Stimulated activated CD4-positive, alpha-beta T cell treated with anti-CD3 and anti-CD28 coated beads, Interleukin-4, amount 100 ng/mL, for 4 hours (primary cell): ENCODE measurements around the gene C7orf25.
"Not testable (repeated sequence)": the region's sequence is repeated elsewhere in the genome, so short reads cannot be mapped to it uniquely, and the experiment has no call there.

Experiments used
- DNase-seq, 2 experiments: peaks; one replicate each; pipeline ENCODE4 v3.0.0-alpha.2; 2020

Gene C7orf25

DNA sequence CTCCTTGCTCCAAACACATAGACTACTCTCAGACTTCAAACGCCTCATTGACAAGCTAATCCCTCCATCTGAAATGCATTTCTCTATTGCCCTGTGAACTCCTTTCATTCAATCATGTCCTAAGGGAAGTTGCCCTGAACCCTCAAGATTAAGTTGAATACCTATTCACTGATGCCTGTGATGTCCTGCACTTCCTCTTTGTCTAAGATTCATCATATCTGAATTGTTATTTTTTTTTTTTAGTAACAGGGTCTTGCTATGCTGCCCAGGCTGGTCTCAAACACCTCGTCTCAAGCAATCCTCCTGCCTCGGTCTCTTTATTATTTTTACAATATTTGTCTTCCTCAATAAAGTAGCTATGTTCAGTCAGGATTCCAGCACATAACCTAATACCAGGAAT lies 16.9 kb upstream of the C7orf25 start:
- DNase-seq: no peak

DNA sequence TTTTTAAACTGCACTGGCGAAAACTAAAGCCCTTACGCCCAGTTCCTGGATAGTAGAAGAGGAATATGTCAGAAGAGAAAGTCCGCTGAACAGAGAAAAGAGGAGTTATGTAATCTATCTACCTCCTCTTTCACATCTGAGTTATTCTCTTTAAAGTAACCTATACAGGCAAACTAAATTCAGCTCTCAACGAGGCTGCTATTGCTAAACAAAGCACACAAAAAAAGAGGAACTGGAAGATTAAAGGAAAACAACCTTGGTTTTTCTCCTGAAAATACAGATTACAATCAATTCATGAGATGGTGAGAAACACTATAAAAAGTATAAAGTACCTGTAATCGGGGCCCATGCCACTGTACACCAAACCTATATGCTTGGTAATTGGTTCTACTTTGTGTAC lies 14.3 kb upstream of the C7orf25 start:
- no peak for DNase-seq

DNA sequence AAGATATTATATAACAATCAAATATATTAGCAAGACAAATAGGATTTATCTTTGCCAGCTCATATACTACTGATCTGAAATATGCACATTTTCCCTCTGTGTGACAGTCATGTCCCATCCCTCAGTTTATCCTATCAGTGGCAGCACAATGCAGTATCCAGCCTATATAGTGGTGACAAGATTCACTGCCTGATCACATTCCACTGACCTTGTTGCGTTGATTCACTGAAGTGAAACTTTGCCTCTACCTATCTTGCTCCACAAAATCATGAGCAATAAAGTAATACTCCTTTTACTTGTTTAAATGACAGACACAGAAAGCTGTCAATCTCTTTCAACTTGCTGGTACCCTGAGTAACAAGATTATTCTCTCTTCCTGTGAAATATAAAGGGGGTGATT lies 13.8 kb upstream of the C7orf25 start:
- DNase-seq: no peak

DNA sequence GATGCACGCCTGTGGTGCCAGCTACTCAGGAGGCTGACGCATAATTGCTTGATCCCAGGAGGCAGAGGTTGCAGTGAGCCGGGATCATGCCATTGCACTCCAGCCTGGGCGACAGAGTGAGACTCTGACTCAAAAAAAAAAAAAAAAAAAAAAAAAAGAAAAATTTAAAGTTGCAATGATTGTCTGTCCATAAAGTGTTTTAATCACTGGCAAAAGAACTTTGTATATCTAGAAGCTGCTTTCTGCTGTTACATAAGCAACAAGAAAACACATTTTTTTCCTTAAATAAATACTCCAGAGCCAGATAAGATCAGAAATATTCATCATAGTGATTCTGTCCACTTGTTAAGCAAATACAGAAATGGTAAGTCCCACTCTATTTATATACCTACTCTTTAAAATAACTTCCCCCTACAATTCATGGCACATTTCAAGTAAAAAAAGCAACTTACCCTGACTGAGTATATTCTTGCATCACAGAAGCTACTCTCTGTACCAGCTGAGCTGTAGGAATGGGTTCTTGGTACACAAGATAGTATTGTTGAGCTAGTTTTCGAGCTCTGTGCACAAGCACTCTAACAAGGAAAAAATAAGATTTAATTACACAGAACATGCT lies 12.5 kb upstream of the C7orf25 start:
- no peak for DNase-seq

DNA sequence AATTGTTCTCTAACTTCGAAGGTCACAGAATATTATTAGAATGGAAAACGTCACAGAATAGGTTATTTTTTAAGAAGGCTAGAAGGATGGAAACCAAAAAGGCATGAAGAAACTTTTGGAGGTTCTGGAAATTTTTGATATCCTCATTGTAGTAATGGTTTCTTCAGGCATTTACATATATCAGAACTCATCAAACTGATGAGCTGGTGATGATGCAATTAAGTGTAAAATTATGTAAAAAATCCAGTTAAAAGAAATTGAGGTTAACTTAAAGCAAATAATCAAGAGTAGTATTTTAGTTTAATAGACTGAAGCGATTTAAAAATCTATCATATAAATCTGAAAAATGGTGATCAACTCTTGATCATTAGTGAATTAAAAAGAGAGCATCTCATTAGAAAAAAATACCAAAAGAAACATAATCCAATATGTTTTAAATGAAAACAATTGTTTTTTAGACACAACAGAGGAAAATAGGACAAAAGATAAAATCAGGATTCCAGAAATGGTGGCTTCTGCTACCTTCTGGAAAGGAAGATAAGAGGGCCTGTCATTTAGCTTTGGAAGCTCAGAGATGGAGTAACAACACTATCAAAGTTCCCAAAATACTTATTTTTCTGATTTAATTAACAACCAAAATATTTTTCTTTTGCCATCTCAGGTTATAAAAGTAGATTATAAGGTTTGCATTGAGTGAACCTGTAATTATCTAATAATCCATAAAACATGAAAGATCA lies 10.3 kb upstream of the C7orf25 start:
- DNase-seq: no peak

DNA sequence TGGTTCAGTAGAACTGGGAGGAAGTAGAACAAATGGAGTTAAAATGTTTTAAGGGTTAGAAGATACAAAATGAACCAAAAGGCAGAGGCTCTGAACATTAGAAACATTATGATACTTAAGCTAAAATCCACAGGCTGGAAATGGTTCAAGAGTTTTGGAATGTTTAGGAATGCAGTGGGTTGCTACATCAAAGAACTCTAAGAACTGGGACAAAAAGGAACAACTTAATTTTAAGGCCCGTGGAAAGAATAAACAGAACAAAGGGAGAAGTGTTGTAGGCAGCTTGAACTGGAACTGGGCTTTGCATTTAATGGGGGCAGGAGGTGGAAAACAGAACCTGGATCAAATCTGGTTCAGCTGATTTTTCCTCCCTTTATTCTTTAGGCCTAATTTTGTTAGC lies 3.5 kb upstream of the C7orf25 start:
- no peak for DNase-seq

DNA sequence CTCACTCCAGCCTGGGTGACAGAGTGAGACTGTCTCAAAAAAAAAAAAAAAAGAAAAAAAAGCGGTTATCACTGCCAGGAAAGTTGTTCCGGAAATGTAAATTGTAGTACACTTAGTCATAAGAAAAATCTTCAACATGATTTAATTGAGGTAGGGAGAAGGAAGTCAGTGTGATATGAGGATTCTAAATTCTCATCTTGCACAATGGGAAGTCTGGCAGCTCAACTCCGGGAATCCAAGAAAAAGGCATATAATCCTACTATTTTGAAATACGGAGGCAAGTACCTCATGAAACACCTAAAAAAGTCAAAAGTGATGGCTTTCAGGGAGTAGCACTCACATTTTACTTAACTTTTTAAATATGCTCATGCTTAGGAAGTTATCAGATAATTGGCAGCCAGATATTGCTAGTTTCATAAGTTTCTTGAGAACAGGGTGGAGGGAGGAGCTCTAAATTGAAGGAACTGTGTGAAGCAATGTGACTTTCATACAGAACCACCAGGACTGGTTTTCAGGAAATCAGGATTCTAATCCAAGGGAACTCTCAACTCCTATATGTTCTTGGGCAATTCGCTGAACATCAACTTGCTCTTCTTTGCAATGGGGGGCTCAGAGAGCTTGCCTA lies 2.7 kb upstream of the C7orf25 start:
- no peak for DNase-seq

DNA sequence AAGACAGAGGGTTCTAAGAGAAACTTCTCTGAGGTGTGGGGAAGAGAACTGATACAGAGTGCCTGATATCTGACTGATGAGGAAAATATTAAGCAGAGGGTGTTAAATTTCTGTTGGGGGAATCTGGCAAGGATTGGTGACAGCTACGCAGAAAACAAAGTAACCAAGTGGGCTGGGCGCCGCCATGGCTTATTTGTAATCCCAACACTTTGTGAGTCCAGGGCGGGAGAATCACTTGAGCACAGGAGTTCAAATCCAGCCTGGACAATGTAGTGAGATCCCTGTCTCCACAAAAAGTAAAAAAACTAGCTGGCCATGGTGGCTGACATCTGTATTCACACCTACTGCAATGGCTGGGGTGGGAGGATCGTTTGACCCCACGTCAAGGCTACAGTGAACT lies 2.1 kb upstream of the C7orf25 start:
- DNase-seq: no peak

DNA sequence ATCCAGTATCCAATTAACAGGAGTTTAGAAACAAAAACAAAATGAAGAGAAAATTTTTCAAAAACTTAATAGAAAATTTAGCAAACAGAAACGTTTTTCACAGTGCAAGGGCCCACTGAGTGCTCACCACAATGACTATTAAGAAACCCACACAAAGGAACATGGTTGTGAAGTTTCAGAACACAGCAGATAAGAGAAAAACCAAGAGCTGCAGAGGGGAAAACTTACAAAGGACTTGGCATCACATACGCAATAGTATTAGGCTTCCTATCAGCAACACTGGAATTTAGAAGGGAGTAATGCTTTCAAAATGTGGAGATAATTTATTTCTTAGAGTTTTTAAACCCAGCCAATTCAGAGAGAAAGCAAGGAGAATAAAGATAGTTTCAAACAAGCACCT lies 1.7 kb upstream of the C7orf25 start:
- DNase-seq: no peak

DNA sequence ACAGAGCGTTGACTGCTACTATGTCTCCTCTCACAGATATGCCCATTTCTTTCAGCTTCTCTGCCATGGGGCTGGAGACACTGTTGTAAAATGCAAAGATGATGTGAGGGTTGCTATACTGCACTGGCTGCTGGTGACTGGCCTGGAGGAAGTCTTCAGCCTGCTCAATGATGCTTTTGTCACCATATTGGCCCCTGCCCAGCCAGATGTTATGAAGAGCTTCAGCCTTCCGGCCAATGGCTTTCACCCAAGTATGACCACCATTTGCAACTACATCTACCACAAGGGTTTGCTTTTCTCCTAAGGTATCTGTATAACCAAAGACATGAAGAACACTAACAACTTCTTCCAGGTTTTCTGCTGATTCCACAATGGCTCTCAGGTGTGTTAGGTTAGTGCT lies 1.6 kb downstream of the C7orf25 start:
- DNase-seq: no peak

DNA sequence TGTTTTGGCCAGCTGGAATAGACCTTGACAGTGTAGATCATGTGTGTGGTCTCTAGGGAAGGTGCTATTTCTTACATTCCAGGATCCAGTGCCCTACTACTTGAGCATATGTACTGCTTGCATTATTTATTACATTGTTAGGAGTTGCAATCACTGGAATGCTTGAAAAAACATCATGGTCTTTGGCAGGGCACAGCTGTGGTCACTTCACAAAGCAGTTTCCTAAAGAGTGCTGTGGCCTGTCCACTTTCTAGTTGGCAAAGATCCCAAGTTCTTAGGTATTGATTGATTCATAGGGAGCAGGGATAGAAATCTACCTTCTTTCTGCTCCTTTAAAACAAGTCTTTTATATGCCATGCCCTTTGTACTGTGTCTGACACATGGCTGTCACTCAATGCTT lies 4.6 kb downstream of the C7orf25 start:
- DNase-seq: no peak

DNA sequence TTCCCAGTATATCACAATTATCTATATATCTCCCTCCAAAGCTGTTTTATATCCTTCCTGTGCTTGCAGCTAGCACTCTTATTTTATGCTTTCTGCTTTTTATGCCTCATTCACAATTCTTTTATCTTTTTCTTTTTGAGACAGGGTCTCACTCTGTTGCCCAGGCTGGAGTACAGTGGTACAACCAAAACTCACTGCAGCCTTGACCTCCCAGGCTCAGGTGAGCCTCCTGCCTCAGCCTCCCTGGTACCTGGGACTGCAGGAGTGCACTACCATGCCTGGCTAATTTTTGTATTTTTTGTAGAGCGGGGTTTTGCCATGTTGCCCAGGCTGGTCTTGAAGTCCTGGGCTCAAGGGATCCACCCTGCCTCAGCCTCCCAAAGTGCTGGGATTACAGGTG lies 5.7 kb downstream of the C7orf25 start:
- no peak for DNase-seq

DNA sequence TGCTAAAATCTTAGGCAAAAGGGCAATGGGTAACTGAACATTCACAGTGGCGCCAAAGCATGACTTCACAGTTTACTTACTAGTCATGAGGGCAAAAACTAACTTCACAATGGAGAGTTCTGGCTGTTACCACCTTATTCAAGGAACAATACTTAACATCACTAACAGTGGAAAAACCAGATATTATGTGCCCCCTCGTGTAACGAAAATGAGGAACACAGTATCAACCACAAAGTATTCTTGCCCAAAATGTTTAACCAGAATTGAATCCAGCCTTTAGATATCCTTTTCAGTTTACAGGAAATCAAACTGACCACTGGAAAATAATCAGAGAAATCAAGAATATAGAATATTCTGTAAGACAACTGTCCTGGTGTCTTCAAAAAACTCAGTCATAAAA lies 9.5 kb downstream of the C7orf25 start:
- DNase-seq: no peak

DNA sequence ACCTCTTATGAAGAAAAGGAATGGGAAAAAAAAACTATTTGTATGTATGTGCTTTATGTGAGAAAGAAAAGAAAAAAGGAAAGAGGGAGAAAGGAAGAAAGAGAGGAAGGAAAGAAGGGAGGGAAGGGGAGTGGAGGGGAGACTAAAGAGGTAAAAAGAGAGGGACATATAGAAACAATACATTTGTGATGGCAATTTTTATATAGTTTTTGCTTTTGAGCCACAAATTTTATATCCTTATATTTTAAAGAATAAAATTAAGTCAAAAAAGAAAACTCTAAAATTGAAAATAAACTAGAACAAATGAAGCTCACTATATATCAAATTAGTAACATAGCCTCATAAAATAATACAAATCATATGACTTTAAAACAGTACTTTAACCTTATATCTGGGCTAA lies 11.0 kb downstream of the C7orf25 start:
- no peak for DNase-seq

DNA sequence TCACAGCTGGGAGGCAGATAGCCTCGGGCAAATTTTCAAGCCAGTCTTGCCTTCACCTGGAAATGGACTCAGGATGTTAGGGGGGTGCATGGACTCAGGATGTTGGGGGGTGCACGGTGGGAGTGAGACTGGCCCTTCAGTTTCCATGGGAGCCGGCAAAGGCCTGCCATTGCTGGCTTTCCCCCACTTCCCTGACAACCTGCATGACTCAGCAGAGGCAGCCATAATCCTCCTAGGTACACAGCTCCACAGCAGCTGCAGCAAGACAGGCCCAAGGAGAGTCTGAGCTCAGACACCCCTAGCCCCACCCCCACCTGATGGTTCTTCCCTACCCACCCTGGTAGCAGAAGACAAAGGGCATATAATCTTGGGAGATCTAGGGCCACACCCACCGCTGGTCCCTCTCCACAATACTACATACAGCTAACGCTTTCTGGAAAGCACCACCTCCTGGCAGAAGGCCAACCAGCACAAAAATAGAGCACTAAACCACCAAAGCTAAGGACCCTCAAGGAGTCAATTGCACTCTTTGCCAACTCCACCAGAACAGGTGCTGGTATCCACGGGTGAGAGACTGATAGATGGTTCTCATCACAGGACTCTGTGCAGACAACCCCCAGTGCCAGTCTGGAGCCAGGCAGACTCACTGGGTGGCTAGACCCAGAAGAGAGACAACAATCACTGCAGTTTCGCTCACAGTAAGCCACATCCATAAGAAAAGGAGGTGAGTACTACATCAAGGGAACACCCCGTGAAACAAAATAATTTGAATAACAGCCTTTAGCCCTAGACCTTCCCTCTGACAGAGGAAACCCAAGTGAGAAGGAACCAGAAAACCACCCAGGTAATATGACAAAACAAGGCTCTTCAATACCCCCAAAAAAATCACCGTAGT lies 18.3 kb downstream of the C7orf25 start:
- DNase-seq: no peak

DNA sequence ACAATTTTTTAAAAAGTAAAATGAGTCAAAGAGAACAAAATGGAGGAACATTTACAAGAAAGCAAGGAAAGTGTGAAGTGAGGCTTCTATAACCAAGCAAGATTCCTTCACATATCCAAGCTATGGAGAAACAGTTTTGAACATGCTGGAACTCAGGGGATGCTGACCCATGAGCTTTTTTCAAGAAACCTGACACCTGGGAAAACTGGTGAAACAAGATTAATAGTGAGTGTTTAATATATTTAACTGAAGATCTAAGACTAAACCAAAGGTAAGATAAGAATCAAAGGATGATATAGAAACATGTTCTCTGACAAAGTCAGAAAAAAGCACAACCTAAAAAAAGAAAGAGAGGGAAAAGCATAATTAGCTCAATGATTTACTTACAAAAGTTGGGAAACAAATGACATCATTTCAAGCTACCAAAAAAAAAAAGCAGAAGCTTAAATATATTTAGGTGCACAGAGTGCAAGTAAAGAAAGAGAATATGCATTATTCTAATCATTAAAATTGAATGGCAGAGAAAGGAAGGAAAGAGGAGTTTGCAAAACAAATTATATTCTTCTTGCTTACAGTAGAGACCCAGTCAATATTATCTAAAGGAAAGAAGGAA lies 24.9 kb downstream of the C7orf25 start:
- no peak for DNase-seq

DNA sequence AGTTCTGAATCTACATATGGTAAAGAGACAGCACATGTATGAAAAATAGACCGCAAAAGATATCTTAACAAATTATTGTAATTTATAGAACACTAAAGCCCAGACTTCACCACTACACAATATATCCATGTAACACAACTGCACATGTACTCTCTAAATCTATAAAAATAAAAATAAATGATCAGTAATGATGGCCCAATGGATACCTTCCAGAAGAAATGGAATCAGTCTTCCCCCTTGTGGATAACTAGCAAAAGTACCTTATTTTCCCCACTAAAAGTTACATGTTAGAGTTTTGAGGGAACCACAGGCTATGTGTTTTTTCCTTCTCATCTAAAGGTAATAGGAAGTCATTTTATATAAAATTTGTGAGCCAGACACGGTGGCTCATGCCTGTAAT lies 25.7 kb downstream of the C7orf25 start:
- DNase-seq: no peak

DNA sequence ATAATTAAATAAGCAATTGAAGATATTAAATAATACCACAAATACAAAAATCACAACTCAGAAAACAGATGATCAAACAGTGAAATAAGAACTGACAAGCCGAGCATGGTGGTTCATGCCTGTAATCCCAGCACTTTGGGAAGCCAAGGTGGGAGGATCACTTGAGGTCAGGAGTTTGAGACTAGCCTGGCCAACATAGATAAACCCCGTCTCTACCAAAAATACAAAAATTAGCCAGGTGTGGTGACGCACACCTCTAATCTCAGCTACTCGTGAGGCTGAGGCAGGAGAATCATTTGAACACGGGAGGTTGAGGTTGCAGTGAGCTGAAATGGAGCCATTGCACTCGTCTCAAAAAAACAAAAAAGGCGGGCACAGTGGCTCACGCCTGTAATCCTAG lies 26.7 kb downstream of the C7orf25 start:
- not testable (repeated sequence) for DNase-seq

DNA sequence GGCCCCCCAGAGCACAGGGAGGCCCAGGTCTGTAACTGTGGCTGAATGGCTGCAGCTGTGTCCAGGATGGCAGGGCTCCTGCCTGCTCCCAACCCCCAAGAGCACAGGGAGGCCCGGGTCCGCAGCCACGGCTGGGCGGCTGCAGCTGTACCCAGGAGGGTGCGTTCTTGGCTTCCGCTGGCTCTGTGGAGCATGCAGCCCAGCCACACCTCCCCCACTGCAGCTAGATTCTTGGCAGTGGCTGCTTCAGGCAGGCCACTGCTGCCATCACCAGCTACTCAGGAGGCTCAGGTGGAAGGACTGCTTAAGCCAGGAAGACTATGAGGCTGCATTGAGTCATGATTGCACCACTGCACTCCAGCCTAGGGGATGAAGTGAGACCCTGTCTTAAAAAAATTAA lies 27.9 kb downstream of the C7orf25 start:
- DNase-seq: no peak

DNA sequence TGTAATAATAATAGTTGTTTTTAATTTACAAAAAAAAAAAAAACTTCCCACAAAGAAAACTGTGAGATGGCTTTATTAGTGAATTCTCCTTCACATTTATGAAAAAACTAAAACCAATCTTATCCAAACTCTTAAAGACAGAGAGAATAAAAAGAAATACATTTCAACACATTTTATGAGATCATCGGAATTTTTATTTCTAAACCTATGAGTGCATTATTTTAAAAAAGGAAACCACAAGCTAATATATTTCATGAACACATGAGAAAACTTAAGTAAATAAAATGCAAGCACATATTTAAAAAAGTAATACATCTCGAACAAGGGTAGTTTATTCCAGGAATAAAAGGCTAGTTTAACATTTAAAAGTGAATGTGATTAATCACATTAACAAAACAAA lies 31.5 kb downstream of the C7orf25 start:
- DNase-seq: no peak

DNA sequence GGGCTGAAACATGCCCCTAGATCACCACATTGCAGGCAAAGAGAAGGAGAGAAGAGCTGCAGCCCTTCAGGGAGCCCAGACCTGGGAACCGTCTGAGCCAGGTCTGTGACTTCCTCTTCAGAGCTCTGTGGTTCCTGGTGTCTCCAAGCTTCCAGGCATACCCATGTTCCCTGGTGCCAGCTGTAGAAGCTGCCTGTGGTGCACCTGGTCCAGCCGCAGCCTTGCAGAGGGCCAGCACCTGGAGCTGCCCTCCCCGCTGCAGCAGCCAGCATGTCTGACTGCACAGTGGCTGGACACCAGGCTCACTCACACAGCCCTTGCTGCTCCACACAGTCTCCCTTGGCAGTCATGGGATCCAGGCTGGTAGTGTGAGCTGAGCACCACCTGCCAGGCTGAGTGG lies 33.6 kb downstream of the C7orf25 start:
- DNase-seq: no peak

DNA sequence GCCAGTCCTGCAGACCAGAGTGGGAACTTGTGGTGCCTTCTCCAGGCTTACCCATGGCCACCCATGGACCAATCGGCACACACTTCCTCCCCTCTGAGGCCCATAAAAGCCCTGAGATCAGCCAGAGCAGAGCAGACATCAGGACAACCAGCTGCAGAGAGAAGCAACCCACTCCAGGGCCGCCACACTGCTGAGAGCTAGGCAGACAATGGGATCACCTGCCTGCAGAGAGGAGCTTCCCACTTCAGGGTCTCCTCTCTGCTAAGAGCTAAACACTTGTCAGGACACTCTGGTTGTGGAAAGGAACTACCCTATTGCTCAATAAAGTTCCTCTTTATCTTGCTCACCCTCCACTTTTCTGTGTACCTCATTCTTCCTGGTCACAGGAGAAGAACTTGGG lies 34.0 kb downstream of the C7orf25 start:
- DNase-seq: no peak
